ENCODE results near the gene PAFAH1B2.
"Not testable (repeated sequence)": the region's sequence is repeated elsewhere in the genome, so short reads cannot be mapped to it uniquely, and the experiment has no call there.

Gene PAFAH1B2

GRCh38 chr11:117172724-117173421 is 28.8 kb downstream of the PAFAH1B2 start:
- no peak for DNase-seq (ENCODE audit: low spot score)

GRCh38 chr11:117175104-117175503 is 31.0 kb downstream of the PAFAH1B2 start:
- no peak for DNase-seq (ENCODE audit: low spot score)

- no peak for DNase-seq (ENCODE audit: low spot score)
These were observed 31.7 kb downstream of the PAFAH1B2 start for GRCh38 chr11:117175781-117176180.

- no peak for DNase-seq (ENCODE audit: low spot score)
These were observed 32.1 kb downstream of the PAFAH1B2 start for GRCh38 chr11:117176186-117176585.

GRCh38 chr11:117177534-117178209 is 33.6 kb downstream of the PAFAH1B2 start:
- DNase-seq (ENCODE audit: low spot score): no peak

GRCh38 chr11:117178210-117179034 is 34.3 kb downstream of the PAFAH1B2 start, which contains the start of gene SIDT2:
TSS of gene SIDT2 (plus strand) at chr11:117178743. CDS start at chr11:117179264, 521 bp downstream.
- DNase-seq (ENCODE audit: low spot score): peak; percentile 92

GRCh38 chr11:117179048-117179999 is 35.2 kb downstream of the PAFAH1B2 start:
- DNase-seq (ENCODE audit: low spot score): peak; percentile 19

- no peak for DNase-seq (ENCODE audit: low spot score)
These were observed 35.9 kb downstream of the PAFAH1B2 start for GRCh38 chr11:117180020-117180419.

GRCh38 chr11:117180661-117181585 is 36.8 kb downstream of the PAFAH1B2 start:
- DNase-seq (ENCODE audit: low spot score): peak; percentile 72

GRCh38 chr11:117181586-117182550 is 37.8 kb downstream of the PAFAH1B2 start:
- no peak for DNase-seq (ENCODE audit: low spot score)

GRCh38 chr11:117182551-117182935 is 38.5 kb downstream of the PAFAH1B2 start:
- no peak for DNase-seq (ENCODE audit: low spot score)

GRCh38 chr11:117183178-117183577 is 39.1 kb downstream of the PAFAH1B2 start:
- not testable (repeated sequence) for DNase-seq (ENCODE audit: low spot score)

- no peak for DNase-seq (ENCODE audit: low spot score)
These were observed 39.8 kb downstream of the PAFAH1B2 start for GRCh38 chr11:117183724-117184349.

- DNase-seq (ENCODE audit: low spot score): no peak
These were observed 41.8 kb downstream of the PAFAH1B2 start for GRCh38 chr11:117185736-117186430.

GRCh38 chr11:117186431-117186761 is 42.3 kb downstream of the PAFAH1B2 start:
- DNase-seq (ENCODE audit: low spot score): no peak

- DNase-seq (ENCODE audit: low spot score): no peak
These were observed 42.9 kb downstream of the PAFAH1B2 start for GRCh38 chr11:117187007-117187406.

- DNase-seq (ENCODE audit: low spot score): no peak
These were observed 43.3 kb downstream of the PAFAH1B2 start for GRCh38 chr11:117187428-117187798.

GRCh38 chr11:117187799-117188481 is 43.9 kb downstream of the PAFAH1B2 start:
- no peak for DNase-seq (ENCODE audit: low spot score)

Data from activated CD4-positive, alpha-beta T cell treated with anti-CD3 and anti-CD28 coated beads, Interleukin-2, Interleukin-4, amounts not matched to agents 100 ng/mL and 50 ng/mL, durations not matched to agents 16 hours and 8 hours (primary cell).